GM12874 (cell line): ENCODE results near the gene KLHL36.

Source experiments
- TF ChIP-seq, protein P1 (sequence below): IDR thresholded peaks from 2 replicates; pipeline ENCODE4 v1.5.1; 2011; ENCODE audit warnings: low read depth, mild to moderate bottlenecking, control low read depth, low read length, moderate library complexity; ENCODE audit not compliant: insufficient read depth

The KLHL36 gene

DNA sequence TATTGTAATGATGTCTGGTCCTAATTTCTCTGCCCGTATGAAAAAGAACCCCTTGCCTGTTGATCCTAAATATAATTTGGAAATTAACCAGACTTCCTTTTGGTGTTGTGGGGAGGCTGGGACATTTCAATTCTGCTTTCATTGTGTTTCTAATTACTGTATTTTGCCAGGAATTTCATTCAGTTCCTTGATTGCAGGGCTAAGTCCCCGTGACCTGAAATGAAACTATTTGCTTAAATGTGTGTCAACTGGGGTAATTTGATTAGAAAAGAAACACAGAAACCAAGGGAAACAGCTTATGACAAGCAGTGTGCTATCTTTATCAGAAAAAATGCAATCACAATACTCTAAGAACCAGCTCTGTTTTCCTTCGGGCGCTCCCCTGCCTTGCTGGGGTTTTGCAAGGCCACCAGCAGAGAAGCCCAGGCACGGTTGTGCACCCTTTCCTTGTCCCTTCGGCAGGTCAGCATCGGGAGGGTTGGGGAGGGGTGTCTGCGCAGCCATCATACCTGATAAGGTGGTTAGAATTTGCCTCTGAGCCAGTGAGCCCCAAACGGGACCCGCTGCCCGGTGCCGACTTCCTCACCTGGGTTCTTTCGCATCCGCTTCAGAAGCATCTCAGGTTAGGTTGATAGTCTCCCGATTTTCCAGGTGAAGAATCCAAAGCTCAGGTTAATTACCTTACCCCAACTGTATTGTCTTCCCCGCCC, 19.4 kb downstream of the KLHL36 start:
- TF ChIP-seq, protein P1, sequence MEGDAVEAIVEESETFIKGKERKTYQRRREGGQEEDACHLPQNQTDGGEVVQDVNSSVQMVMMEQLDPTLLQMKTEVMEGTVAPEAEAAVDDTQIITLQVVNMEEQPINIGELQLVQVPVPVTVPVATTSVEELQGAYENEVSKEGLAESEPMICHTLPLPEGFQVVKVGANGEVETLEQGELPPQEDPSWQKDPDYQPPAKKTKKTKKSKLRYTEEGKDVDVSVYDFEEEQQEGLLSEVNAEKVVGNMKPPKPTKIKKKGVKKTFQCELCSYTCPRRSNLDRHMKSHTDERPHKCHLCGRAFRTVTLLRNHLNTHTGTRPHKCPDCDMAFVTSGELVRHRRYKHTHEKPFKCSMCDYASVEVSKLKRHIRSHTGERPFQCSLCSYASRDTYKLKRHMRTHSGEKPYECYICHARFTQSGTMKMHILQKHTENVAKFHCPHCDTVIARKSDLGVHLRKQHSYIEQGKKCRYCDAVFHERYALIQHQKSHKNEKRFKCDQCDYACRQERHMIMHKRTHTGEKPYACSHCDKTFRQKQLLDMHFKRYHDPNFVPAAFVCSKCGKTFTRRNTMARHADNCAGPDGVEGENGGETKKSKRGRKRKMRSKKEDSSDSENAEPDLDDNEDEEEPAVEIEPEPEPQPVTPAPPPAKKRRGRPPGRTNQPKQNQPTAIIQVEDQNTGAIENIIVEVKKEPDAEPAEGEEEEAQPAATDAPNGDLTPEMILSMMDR, result no peak

DNA sequence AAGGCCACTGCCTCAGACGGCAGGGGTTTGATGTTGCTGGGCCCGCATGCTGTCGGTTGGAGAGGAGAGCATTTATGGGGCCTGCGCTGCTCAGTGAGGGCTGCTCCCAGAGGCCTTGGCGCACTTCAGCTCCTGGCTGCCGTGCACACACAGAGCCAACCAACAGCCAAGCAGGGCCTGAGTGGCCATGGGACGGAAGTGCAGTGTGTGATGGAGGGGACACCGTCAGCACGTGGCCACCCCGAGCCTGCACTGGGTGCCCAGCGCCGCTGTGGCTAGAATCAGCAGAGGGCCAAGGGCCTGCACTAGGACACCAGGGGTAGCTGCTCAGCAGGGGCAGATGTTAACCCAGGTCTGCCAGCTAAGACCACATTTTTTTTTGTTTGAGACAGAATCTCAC, 21.8 kb downstream of the KLHL36 start:
- TF ChIP-seq, protein P1, result no peak

DNA sequence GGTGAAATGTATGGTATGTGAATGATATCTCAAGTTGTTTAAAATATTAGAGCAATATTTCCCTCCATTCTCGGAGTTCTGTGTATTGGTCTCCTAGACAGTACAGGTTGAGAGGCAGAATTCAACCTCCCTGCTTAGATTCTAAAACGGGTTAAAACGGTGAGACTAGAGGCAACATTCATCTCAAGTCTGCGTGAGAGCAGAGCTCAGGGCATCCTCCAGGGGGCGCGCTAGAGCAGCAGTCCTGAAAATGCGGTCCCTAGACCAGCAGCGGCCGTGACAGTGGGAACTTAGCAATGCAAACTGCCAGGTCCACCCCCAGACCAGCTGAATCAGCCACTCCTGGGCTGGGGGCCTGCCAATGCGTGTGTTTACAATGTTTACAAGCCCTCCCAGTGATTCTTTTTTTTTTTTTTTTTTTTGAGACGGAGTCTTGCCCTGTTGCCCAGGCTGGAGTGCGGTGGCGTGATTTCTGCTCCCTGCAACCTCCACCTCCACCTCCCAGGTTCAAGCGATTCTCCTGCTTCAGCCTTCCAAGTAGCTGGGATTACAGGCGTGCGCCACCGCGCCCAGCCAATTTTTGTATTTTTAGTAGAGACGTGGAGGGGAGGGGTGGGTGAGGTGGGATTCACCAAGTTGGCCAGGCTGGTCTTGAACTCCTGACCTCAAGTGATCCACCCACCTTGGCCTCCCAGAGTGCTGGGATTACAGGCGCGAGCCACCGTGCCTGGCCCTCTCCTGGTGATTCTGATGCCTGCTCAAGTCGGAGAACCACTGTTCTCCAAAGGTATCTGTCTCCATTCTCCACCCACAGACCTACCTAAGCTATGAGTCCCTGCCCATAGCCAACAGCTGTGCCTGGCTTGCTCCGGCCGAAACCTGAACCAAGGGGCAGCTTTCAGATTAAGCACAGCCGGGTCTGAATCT, 24.2 kb downstream of the KLHL36 start:
- TF ChIP-seq, protein P1, result peak; percentile 93

DNA sequence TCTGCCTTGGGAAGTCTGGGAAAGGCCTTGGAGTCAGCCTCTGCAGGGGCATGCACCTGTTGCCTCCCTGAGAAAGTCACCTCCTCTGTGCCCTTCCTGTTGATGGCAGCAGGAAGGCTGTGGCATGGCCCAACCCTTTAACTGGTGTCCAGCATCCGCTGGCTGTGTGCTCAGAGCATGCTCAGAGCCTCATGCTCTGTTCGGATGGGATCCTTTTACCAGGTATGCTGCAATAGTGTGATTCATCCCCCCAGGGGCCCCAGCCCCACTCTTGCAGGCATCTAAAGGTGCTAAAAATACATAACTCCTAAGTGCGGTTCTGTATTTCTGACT, 24.9 kb downstream of the KLHL36 start:
- TF ChIP-seq, protein P1, result no peak

DNA sequence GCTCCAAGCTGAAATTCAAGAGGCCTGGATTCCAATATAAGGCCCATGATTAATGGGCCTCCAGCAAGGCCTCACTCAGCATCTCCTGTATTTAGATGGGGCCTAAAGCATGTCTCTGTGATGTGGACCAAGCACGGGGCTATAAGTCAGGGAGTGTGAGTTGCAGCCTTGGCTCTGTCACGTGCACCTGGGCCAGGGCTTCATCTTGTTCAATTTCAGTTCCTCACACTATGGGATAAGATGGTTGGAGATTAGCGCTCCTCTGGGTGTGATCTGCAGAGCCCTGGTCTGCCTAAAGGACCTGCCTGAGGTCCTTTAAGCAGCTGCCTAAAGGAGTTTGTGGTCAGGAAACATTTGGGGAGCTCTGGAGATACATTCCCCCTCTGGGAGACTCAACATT, 25.2 kb downstream of the KLHL36 start:
- TF ChIP-seq, protein P1, result no peak

DNA sequence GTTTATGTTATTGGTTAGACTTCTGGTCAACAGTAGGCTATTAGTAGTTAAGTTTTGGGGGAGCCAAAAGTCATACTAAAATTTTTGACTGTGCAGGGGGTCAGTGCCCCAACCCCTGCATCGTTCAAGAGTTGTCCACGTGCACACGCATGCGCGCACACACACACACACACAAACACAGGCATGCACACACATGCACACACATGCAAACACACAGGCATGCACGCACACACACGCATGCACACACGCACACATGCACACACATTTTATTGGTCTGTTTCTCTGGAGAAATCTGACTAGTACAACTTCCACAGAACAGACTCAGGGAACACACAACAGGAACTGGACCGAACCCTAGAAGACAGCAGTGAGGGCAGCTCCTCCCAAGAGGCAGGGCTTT, 27.1 kb downstream of the KLHL36 start:
- TF ChIP-seq, protein P1, result no peak

DNA sequence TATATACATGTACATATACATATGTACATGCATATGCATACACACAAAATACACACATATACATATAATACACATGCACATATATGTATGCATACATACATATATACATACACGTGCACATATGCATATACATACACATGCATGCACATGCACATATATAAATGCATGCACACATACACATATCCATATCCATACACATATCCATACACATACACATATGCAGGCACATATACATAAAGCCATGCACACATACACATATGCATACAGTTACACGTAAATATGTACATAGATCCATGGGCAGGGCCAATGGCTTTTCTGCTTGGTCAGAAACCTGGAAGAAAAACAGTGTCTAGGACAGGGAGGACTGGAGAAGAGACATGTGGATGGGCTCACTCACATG, 27.6 kb downstream of the KLHL36 start:
- TF ChIP-seq, protein P1, result no peak
